Gastrocnemius medialis (tissue), 4 donors: Measurements from ENCODE around the gene RERE.

Experiments used
- POLR2A ChIP-seq, 2 donors: fragments of 450-650 bp; IDR thresholded peaks; one replicate each; pipeline ENCODE4 v1.6.1; 2017; ENCODE audit warnings: antibody characterized with exemption in 2 of 2, mild to moderate bottlenecking in 2 of 2, moderate library complexity in 2 of 2
- TF ChIP-seq, protein P1 (sequence below), 5 experiments: fragments of 450-650 bp in 3 of 5; fragments of 200-600 bp in 2 of 5; sonication (generic) in 2 of 5; IDR thresholded peaks in 4 of 5; conservative IDR thresholded peaks in 1 of 5; 1 replicate in 4 of 5; 2 replicates in 1 of 5; pipeline ENCODE4 v1.5.1; 2016 to 2019; ENCODE audit warnings: antibody characterized with exemption in 5 of 5, mild to moderate bottlenecking in 3 of 5, moderate library complexity in 3 of 5

DNA sequence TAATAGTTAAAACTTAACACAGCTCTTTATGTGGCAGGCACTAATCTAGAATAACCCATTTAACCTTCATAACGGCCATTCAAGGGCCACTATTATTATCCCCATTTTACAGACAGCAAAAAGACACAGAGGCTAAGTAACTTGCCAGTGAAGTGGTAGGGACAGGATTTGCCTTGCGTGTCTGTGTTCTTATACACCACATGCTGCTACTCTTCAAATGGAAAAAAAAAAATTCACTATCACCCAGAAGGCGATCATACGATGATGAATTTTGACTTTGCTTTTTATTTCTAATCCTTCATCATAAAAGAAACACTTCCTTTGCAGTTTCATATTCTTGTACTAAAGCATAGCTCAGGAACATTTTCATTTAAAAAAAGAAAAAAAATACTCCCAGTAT, 65.5 kb downstream of the RERE start:
- TF ChIP-seq POLR2A (IDR thresholded peaks at IDR 0.05), result no peak
- TF ChIP-seq, protein P1, sequence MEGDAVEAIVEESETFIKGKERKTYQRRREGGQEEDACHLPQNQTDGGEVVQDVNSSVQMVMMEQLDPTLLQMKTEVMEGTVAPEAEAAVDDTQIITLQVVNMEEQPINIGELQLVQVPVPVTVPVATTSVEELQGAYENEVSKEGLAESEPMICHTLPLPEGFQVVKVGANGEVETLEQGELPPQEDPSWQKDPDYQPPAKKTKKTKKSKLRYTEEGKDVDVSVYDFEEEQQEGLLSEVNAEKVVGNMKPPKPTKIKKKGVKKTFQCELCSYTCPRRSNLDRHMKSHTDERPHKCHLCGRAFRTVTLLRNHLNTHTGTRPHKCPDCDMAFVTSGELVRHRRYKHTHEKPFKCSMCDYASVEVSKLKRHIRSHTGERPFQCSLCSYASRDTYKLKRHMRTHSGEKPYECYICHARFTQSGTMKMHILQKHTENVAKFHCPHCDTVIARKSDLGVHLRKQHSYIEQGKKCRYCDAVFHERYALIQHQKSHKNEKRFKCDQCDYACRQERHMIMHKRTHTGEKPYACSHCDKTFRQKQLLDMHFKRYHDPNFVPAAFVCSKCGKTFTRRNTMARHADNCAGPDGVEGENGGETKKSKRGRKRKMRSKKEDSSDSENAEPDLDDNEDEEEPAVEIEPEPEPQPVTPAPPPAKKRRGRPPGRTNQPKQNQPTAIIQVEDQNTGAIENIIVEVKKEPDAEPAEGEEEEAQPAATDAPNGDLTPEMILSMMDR (IDR thresholded peaks at IDR 0.05 in 4 of 5, conservative IDR thresholded peaks at IDR 0.05 in 1 of 5), result no peak
